HG02981 (cell line): ENCODE measurements around the gene NAGLU.

Experiments used
- ATAC-seq: cut with Tn5 transposase; IDR thresholded peaks from one replicate; pipeline ENCODE4 v1.9.1; 2021; ENCODE audit warnings: mild to moderate bottlenecking, moderate library complexity; ENCODE audit not compliant: unreplicated experiment

Gene NAGLU

GRCh38 chr17:42536048-42536371 is at the start of gene NAGLU:
TSS of gene NAGLU (plus strand) at chr17:42536241. CDS start at chr17:42536273, 32 bp downstream.
- peak; percentile 80 for ATAC-seq

GRCh38 chr17:42488032-42488431 is 48.0 kb upstream of the NAGLU start:
- ATAC-seq, result no peak

GRCh38 chr17:42493319-42493718 is 42.7 kb upstream of the NAGLU start:
- no peak for ATAC-seq

- no peak for ATAC-seq
Observed at GRCh38 chr17:42494673-42495072, 41.4 kb upstream of the NAGLU start.

- ATAC-seq, result no peak
Observed at GRCh38 chr17:42498828-42499227, 37.2 kb upstream of the NAGLU start.

- ATAC-seq, result no peak
Observed at GRCh38 chr17:42502091-42502490, 34.0 kb upstream of the NAGLU start.

GRCh38 chr17:42502926-42503325 is 33.1 kb upstream of the NAGLU start:
- ATAC-seq, result no peak

GRCh38 chr17:42507671-42508070 is 28.4 kb upstream of the NAGLU start:
- no peak for ATAC-seq

- no peak for ATAC-seq
Observed at GRCh38 chr17:42508426-42509165, 27.4 kb upstream of the NAGLU start.

GRCh38 chr17:42509409-42509808 is 26.6 kb upstream of the NAGLU start:
- no peak for ATAC-seq

GRCh38 chr17:42509841-42510240 is 26.2 kb upstream of the NAGLU start:
- ATAC-seq, result no peak

- no peak for ATAC-seq
Observed at GRCh38 chr17:42512246-42512645, 23.8 kb upstream of the NAGLU start.

GRCh38 chr17:42512733-42513251 is 23.2 kb upstream of the NAGLU start:
- no peak for ATAC-seq

GRCh38 chr17:42513686-42514085 is 22.4 kb upstream of the NAGLU start:
- ATAC-seq, result no peak

- no peak for ATAC-seq
Observed at GRCh38 chr17:42514279-42514678, 21.8 kb upstream of the NAGLU start.

- ATAC-seq, result no peak
Observed at GRCh38 chr17:42514867-42515266, 21.2 kb upstream of the NAGLU start.

- no peak for ATAC-seq
Observed at GRCh38 chr17:42517516-42517915, 18.5 kb upstream of the NAGLU start.

GRCh38 chr17:42518046-42518754 is 17.8 kb upstream of the NAGLU start:
- ATAC-seq, result no peak

- ATAC-seq, result no peak
Observed at GRCh38 chr17:42518755-42519545, 17.1 kb upstream of the NAGLU start.

- ATAC-seq, result no peak
Observed at GRCh38 chr17:42519546-42520491, 16.2 kb upstream of the NAGLU start.
